Right atrium auricular region (tissue), 2 donors: ENCODE data around the gene NCOA7. TPM values are rescaled to one million over a fixed set of nuclear protein-coding genes. Genes with fewer than 3 reads are reported as not detected.
"Not testable (repeated sequence)": the region's sequence is repeated elsewhere in the genome, so short reads cannot be mapped to it uniquely, and the experiment has no call there.

Experiments used
- DNase-seq: peaks from one replicate; pipeline ENCODE4 v3.0.0-alpha.2; 2019; ENCODE audit warnings: low spot score
- H3K27ac ChIP-seq, 2 donors: fragments of 200-600 bp; sonication (generic); 1 replicate in 1 of 2; 2 replicates in 1 of 2; pipeline ENCODE4 v1.5.1; 2016 to 2019
- H3K27me3 ChIP-seq, 2 donors: fragments of 200-600 bp; sonication (generic); one replicate each; pipeline versions ENCODE4 v1.5.1 to v1.6.0; 2017 to 2019
- H3K36me3 ChIP-seq: fragments of 200-600 bp; sonication (generic); one replicate; pipeline ENCODE4 v1.5.1; 2016
- H3K4me1 ChIP-seq, 2 donors: fragments of 200-600 bp; sonication (generic); one replicate each; pipeline versions ENCODE4 v1.5.1 to v1.6.0; 2017 to 2019
- H3K4me3 ChIP-seq, 2 donors: fragments of 200-600 bp; sonication (generic); 1 replicate in 1 of 2; 2 replicates in 1 of 2; pipeline ENCODE4 v1.5.1; 2017 to 2019; ENCODE audit warnings: mild to moderate bottlenecking in 1 of 2, moderate library complexity in 1 of 2
- H3K9me3 ChIP-seq, 2 donors: fragments of 200-600 bp; sonication (generic); one replicate each; pipeline ENCODE4 v1.5.1; 2019
- total RNA-seq, 2 donors: library from RNA; depleted of rRNA; stranded (reverse); fragments of >200 nt; gene quantifications; one replicate each; pipeline ENCODE4 v1.1.0, GENCODE V29; 2016
- TF ChIP-seq, protein P1 (sequence below), 2 donors: fragments of 200-600 bp; sonication (generic); IDR thresholded peaks; one replicate each; pipeline ENCODE4 v1.5.1; 2019; ENCODE audit warnings: antibody characterized with exemption in 2 of 2

NCOA7 gene
- total RNA-seq, 2 donors from 2014 or later = 12.2 to 12.7 TPM

DNA sequence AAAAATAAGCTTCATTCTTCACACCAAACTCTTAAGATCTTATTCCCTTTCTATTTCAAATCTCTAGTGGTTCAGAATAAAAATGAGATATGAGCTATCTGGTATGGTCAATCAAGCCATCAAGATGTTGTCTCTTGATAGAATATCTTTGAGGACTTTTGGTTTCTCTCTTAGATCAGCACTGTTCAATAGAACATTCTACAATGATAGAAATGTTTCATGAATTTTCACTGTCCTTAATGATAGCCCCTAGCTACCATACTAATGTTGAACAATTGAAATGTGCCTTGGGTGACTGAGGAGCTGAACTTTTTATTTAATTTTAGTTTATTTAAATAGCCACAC lies 141.7 kb downstream of the NCOA7 start:
- Histone ChIP-seq H3K4me1 (peaks cover 0 to 3% of the 10 kb centered on the region in 2 donors), H3K4me3 (no peak overlapping the region), H3K27me3 (no peaks in the 10 kb centered on the region), H3K36me3 (peaks cover 8% of the 10 kb centered on the region), H3K27ac (no peak overlapping the region), H3K9me3 (no peaks in the 10 kb centered on the region)
- TF ChIP-seq, protein P1, sequence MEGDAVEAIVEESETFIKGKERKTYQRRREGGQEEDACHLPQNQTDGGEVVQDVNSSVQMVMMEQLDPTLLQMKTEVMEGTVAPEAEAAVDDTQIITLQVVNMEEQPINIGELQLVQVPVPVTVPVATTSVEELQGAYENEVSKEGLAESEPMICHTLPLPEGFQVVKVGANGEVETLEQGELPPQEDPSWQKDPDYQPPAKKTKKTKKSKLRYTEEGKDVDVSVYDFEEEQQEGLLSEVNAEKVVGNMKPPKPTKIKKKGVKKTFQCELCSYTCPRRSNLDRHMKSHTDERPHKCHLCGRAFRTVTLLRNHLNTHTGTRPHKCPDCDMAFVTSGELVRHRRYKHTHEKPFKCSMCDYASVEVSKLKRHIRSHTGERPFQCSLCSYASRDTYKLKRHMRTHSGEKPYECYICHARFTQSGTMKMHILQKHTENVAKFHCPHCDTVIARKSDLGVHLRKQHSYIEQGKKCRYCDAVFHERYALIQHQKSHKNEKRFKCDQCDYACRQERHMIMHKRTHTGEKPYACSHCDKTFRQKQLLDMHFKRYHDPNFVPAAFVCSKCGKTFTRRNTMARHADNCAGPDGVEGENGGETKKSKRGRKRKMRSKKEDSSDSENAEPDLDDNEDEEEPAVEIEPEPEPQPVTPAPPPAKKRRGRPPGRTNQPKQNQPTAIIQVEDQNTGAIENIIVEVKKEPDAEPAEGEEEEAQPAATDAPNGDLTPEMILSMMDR (IDR thresholded peaks at IDR 0.05) = no peak
- DNase-seq = no peak

GRCh38 chr6:125935520-125935919 lies 144.8 kb downstream of the NCOA7 start:
- not testable (repeated sequence) for H3K27me3 ChIP-seq, DNase-seq, H3K27ac ChIP-seq, H3K4me1 ChIP-seq, H3K4me3 ChIP-seq, H3K36me3 ChIP-seq, H3K9me3 ChIP-seq

GRCh38 chr6:125939026-125939425 lies 148.3 kb downstream of the NCOA7 start:
- Histone ChIP-seq H3K36me3 (no peaks in the 10 kb centered on the region), H3K27ac (no peak overlapping the region), H3K4me3 (no peak overlapping the region), H3K9me3 (no peaks in the 10 kb centered on the region), H3K27me3 (no peaks in the 10 kb centered on the region), H3K4me1 (no peaks in the 10 kb centered on the region)
- DNase-seq = no peak
- TF ChIP-seq, protein P1 (IDR thresholded peaks at IDR 0.05) = no peak

GRCh38 chr6:125939791-125940190 lies 149.0 kb downstream of the NCOA7 start:
- H3K27me3 ChIP-seq = no peaks in the 10 kb centered on the region
- TF ChIP-seq, protein P1 (IDR thresholded peaks at IDR 0.05) = no peak
- H3K36me3 ChIP-seq = no peaks in the 10 kb centered on the region
- H3K4me3 ChIP-seq = no peak overlapping the region
- no peaks in the 10 kb centered on the region for H3K9me3 ChIP-seq
- H3K27ac ChIP-seq = no peak overlapping the region
- H3K4me1 ChIP-seq = peaks cover 0 to 3% of the 10 kb centered on the region in 2 donors
- no peak for DNase-seq

DNA sequence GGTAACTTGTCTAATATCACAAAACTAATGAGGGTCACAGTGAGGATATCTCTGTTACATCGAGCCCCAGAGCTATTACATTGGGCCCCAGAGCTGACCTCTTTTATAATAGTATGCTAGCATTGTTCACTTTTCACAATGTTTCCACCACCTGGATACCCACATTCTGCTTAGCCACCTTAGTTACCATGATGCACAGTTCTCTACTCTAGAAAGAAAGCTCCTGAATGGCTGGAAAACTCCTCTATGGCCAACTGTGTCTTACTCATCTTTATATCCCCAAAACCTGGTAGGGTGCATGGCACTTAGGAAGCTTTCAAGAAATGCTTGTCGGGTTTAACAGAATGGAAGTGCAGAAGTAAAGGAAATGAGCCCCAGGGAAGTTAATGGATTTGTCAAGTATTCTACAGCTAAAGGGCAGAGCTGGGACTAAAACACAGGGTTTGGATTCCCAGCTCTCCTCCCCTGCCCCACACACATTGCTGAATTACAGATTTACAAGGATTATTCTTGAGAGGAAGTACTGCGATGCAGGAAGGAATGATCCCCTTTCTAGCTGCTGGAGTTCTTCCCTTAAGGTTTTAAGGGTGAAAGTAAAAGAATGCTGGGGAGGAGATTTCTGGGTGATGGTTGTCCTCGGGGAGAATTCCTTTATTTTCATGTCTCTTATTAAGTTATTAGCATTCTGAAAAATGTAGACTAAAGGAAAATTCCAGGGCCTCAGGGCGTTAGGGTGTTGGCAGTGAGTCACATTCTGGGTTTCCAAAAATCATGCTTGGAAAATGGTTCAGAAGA lies 149.7 kb downstream of the NCOA7 start:
- TF ChIP-seq, protein P1 (IDR thresholded peaks at IDR 0.05) = no peak
- H3K4me1 ChIP-seq = peaks cover 0 to 9% of the 10 kb centered on the region in 2 donors
- H3K36me3 ChIP-seq = no peaks in the 10 kb centered on the region
- no peaks in the 10 kb centered on the region for H3K9me3 ChIP-seq
- no peaks in the 10 kb centered on the region for H3K27me3 ChIP-seq
- H3K27ac ChIP-seq = peak overlapping the region in 1 of 2 donors; percentile 20
- no peak for DNase-seq
- no peak overlapping the region for H3K4me3 ChIP-seq

DNA sequence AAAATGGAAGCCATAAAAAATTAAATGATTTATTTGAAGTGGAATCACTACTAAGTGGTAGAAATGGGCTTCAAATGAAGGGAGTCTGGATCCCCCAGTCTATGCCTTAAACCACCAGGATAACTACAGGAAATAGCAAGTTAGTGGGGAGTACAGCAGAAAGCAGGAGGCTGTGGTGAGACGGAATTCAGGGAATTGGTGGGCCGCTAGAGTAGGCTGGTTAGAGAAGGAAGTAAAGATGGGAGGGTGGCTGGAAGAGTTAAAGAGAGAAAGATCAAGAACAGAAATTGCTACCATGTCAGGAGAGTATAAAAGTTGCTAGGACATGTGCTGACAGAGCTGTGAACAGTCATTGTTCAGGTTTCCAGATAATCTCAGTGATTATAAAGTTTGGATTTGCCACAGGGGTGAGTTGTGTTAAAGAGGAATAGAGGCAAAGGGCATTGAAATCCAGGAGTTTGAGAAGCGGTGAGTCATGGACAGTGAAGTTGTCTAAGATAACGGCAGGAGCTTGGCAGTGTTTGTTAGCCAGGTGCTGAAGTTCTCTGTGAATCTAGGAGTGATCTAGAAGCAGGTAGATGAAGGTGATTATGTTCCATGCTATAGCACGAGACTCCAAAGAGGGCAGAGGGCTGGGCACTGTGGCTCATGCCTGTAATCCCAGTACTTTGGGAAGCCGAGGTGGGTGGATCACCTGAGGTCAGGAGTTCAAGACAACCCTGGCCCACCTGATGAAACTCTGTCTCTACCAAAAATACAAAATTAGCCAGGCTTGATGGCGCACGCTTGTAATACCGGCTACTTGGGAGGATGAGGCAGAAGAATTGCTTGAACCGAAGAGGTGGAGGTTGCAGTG lies 152.1 kb downstream of the NCOA7 start:
- TF ChIP-seq, protein P1 (IDR thresholded peaks at IDR 0.05) = no peak
- no peak overlapping the region for H3K4me3 ChIP-seq
- H3K36me3 ChIP-seq = no peaks in the 10 kb centered on the region
- H3K27ac ChIP-seq = no peak overlapping the region
- H3K27me3 ChIP-seq = no peaks in the 10 kb centered on the region
- DNase-seq = no peak
- H3K4me1 ChIP-seq = peaks cover 0 to 19% of the 10 kb centered on the region in 2 donors
- H3K9me3 ChIP-seq = no peaks in the 10 kb centered on the region
